GM23338 (cell line): ENCODE measurements around the gene ZFP92. TPM values are rescaled to one million over a fixed set of nuclear protein-coding genes. Genes with fewer than 3 reads are reported as not detected.

ENCODE experiments used
- ATAC-seq: fragments of 200-7000 bp; cut with Tn5 transposase; 3 replicates; pipeline ENCODE4 v1.9.1; 2020
- DNase-seq: peaks from one replicate; pipeline ENCODE4 v3.0.0-alpha.2; 2015; ENCODE audit warnings: low spot score
- H2AFZ ChIP-seq: fragments of 200-600 bp; sonication (generic); 2 replicates; pipeline ENCODE4 v1.8.0; 2016; ENCODE audit warnings: antibody characterized with exemption, mild to moderate bottlenecking, moderate library complexity
- H3F3A ChIP-seq: fragments of 200-600 bp; sonication (generic); replicated peaks from 2 replicates; pipeline ENCODE4 v1.8.0; 2017; ENCODE audit warnings: antibody characterized with exemption, mixed run types, low read depth
- H3K27ac ChIP-seq: fragments of 200-600 bp; sonication (generic); 2 replicates; pipeline ENCODE4 v1.6.1; 2016; ENCODE audit warnings: low read depth
- H3K27me3 ChIP-seq: fragments of 200-600 bp; sonication (generic); 2 replicates; pipeline ENCODE4 v1.8.0; 2016; ENCODE audit warnings: mild to moderate bottlenecking, mixed run types, moderate library complexity; ENCODE audit not compliant: insufficient read depth
- H3K36me3 ChIP-seq: fragments of 200-600 bp; sonication (generic); 2 replicates; pipeline ENCODE4 v1.8.0; 2016; ENCODE audit warnings: mild to moderate bottlenecking; ENCODE audit not compliant: insufficient read depth
- H3K4me1 ChIP-seq: fragments of 200-600 bp; sonication (generic); 2 replicates; pipeline ENCODE4 v1.8.0; 2016; ENCODE audit warnings: mild to moderate bottlenecking, moderate library complexity; ENCODE audit not compliant: insufficient read depth
- H3K4me2 ChIP-seq: fragments of 200-600 bp; sonication (generic); 2 replicates; pipeline ENCODE4 v1.7.1; 2017; ENCODE audit warnings: mixed run types
- H3K4me3 ChIP-seq: fragments of 200-600 bp; sonication (generic); 2 replicates; pipeline ENCODE4 v1.6.1; 2016; ENCODE audit warnings: mixed run types
- H3K79me2 ChIP-seq: fragments of 200-600 bp; sonication (generic); replicated peaks from 2 replicates; pipeline ENCODE4 v1.8.0; 2017; ENCODE audit warnings: mild to moderate bottlenecking; ENCODE audit not compliant: insufficient read depth
- H3K9me2 ChIP-seq: fragments of 200-600 bp; sonication (generic); 2 replicates; pipeline ENCODE4 v1.8.0; 2017; ENCODE audit not compliant: insufficient read depth
- H4K20me1 ChIP-seq: fragments of 200-600 bp; sonication (generic); replicated peaks from 2 replicates; pipeline ENCODE4 v1.8.0; 2017; ENCODE audit warnings: mild to moderate bottlenecking; ENCODE audit not compliant: insufficient read depth
- H3K27ac Mint-ChIP-seq: 2 replicates; pipeline ENCODE4 v1.8.0; 2020; ENCODE audit warnings: inconsistent platforms, mild to moderate bottlenecking, moderate library complexity, mixed read lengths
- H3K27me3 Mint-ChIP-seq: 3 replicates; pipeline ENCODE4 v1.8.0; 2022; ENCODE audit warnings: low read depth, mild to moderate bottlenecking, moderate library complexity, mixed read lengths, inconsistent platforms; ENCODE audit not compliant: insufficient read depth, poor library complexity
- H3K36me3 Mint-ChIP-seq: 3 replicates; pipeline ENCODE4 v1.8.0; 2021; ENCODE audit warnings: low read depth, mild to moderate bottlenecking, inconsistent platforms, moderate library complexity, mixed read lengths
- H3K4me1 Mint-ChIP-seq: 3 replicates; pipeline ENCODE4 v1.8.0; 2020; ENCODE audit warnings: mild to moderate bottlenecking, inconsistent platforms, mixed read lengths
- H3K4me3 Mint-ChIP-seq: 3 replicates; pipeline ENCODE4 v1.8.0; 2021; ENCODE audit warnings: moderate library complexity, mild to moderate bottlenecking, inconsistent platforms, mixed read lengths
- H3K9me3 Mint-ChIP-seq: 3 replicates; pipeline ENCODE4 v1.8.0; 2020; ENCODE audit warnings: moderate library complexity, mild to moderate bottlenecking, inconsistent platforms, mixed read lengths
- CREB1 ChIP-seq: fragments of 250-450 bp; sonication (Bioruptor Pico); IDR thresholded peaks from 2 replicates; pipeline ENCODE4 v1.5.0; 2020; ENCODE audit warnings: low read depth, mild to moderate bottlenecking, moderate library complexity
- EZH2 ChIP-seq: fragments of 200-600 bp; sonication (generic); IDR thresholded peaks from one replicate; pipeline ENCODE4 v1.8.0; 2017; ENCODE audit warnings: antibody characterized with exemption, mild to moderate bottlenecking, low read depth; ENCODE audit not compliant: unreplicated experiment
- EZH2phosphoT487 ChIP-seq: fragments of 200-600 bp; sonication (generic); IDR thresholded peaks from one replicate; pipeline ENCODE4 v1.8.1; 2018; ENCODE audit warnings: antibody characterized with exemption; ENCODE audit not compliant: unreplicated experiment
- JUNB ChIP-seq: IDR thresholded peaks from one replicate; pipeline ENCODE4 v1.6.1; 2016; ENCODE audit warnings: antibody characterized with exemption; ENCODE audit not compliant: unreplicated experiment
- NANOG ChIP-seq: IDR thresholded peaks from 2 replicates; pipeline ENCODE4 v1.6.1; 2016; ENCODE audit warnings: antibody characterized with exemption, borderline replicate concordance
- POLR2AphosphoS5 ChIP-seq: IDR thresholded peaks from 2 replicates; pipeline ENCODE4 v1.6.1; 2016; ENCODE audit warnings: antibody characterized with exemption, low read depth
- STAT1 ChIP-seq: IDR thresholded peaks from one replicate; pipeline ENCODE4 v1.6.1; 2016; ENCODE audit warnings: antibody characterized with exemption; ENCODE audit not compliant: unreplicated experiment
- ZNF114 ChIP-seq: fragments of 250-450 bp; sonication (Bioruptor Pico); IDR thresholded peaks from 2 replicates; pipeline ENCODE4 v1.5.0; 2020; ENCODE audit warnings: mild to moderate bottlenecking, moderate library complexity
- ZNF331 ChIP-seq: fragments of 250-450 bp; sonication (Bioruptor Pico); IDR thresholded peaks from 2 replicates; pipeline ENCODE4 v1.5.0; 2020; ENCODE audit warnings: low read depth, mild to moderate bottlenecking, moderate library complexity
- ZNF462 ChIP-seq: fragments of 250-450 bp; sonication (Bioruptor Pico); IDR thresholded peaks from 2 replicates; pipeline ENCODE4 v1.5.0; 2020; ENCODE audit warnings: mild to moderate bottlenecking, moderate library complexity
- polyA plus RNA-seq: library from polyadenylated mRNA; unstranded; fragments of >200 nt; fragmentation: Nextera tagmentation; extraction: Ambion mirVana; gene quantifications from 2 replicates; pipeline ENCODE4 v1.2.1, GENCODE V29; 2016
- total RNA-seq: library from RNA; depleted of rRNA; stranded (reverse); fragments of >200 nt; shearing (Covaris generic); gene quantifications from 2 replicates; pipeline ENCODE4 v1.2.3, GENCODE V29; 2014
- TF ChIP-seq, protein P1 (sequence below): IDR thresholded peaks from 2 replicates; pipeline ENCODE4 v1.6.1; 2016; ENCODE audit warnings: antibody characterized with exemption
- TF ChIP-seq, protein P2 (sequence below): IDR thresholded peaks from one replicate; pipeline ENCODE4 v1.6.1; 2018; ENCODE audit warnings: antibody characterized with exemption; ENCODE audit not compliant: unreplicated experiment
- TF ChIP-seq, protein P3 (sequence below), 2 experiments: fragments of 200-600 bp in 1 of 2; sonication (generic) in 1 of 2; conservative IDR thresholded peaks; 2 replicates each; pipeline versions ENCODE4 v1.5.1 to v1.6.1; 2016 to 2017; ENCODE audit warnings: antibody characterized with exemption in 2 of 2, low read depth in 2 of 2, mild to moderate bottlenecking in 2 of 2, moderate library complexity in 1 of 2

The ZFP92 gene
- total and polyA plus RNA-seq, 2 experiments from 2014 or later, result 0.05 to 0.52 TPM

DNA sequence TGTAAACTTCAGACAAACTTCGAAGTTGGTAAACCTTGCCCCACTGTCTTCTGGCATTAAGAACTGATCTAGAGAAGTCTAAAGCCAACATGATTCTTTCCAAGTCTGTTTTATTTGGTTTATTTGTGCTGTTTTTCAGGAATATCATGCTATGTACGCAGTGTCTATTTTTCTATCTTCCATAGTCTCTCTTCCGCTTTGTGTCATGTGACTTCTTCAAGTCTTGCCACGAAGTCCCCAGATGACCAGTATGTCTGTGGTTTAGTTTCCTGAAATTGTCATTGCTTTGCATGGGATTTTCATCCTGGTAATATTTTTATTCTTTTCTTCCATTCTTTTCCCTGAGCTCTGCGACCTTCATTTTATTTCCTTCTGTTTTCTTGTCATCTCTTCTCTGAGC is 25.2 kb upstream of the ZFP92 start:
- Histone ChIP-seq H3F3A (no peaks in the 10 kb centered on the region), H3K4me2 (no peak overlapping the region), H3K27me3 (no peaks in the 10 kb centered on the region), H3K36me3 (no peaks in the 10 kb centered on the region), H3K79me2 (no peaks in the 10 kb centered on the region), H3K27ac (no peak overlapping the region), H3K4me1 (no peaks in the 10 kb centered on the region), H2AFZ (no peak overlapping the region), H3K9me2 (no peaks in the 10 kb centered on the region), H3K4me3 (no peak overlapping the region), H4K20me1 (no peaks in the 10 kb centered on the region)
- Mint-ChIP-seq H3K36me3 (no peaks in the 10 kb centered on the region), H3K4me3 (no peak overlapping the region), H3K27ac (no peak overlapping the region), H3K27me3 (no peaks in the 10 kb centered on the region), H3K9me3 (no peaks in the 10 kb centered on the region), H3K4me1 (no peaks in the 10 kb centered on the region)
- TF ChIP-seq EZH2, result no peak
- no peak for TF ChIP-seq ZNF331
- no peak for TF ChIP-seq EZH2phosphoT487
- TF ChIP-seq CREB1, result no peak
- TF ChIP-seq, protein P1, sequence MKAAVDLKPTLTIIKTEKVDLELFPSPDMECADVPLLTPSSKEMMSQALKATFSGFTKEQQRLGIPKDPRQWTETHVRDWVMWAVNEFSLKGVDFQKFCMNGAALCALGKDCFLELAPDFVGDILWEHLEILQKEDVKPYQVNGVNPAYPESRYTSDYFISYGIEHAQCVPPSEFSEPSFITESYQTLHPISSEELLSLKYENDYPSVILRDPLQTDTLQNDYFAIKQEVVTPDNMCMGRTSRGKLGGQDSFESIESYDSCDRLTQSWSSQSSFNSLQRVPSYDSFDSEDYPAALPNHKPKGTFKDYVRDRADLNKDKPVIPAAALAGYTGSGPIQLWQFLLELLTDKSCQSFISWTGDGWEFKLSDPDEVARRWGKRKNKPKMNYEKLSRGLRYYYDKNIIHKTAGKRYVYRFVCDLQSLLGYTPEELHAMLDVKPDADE, result no peak
- TF ChIP-seq, protein P2, sequence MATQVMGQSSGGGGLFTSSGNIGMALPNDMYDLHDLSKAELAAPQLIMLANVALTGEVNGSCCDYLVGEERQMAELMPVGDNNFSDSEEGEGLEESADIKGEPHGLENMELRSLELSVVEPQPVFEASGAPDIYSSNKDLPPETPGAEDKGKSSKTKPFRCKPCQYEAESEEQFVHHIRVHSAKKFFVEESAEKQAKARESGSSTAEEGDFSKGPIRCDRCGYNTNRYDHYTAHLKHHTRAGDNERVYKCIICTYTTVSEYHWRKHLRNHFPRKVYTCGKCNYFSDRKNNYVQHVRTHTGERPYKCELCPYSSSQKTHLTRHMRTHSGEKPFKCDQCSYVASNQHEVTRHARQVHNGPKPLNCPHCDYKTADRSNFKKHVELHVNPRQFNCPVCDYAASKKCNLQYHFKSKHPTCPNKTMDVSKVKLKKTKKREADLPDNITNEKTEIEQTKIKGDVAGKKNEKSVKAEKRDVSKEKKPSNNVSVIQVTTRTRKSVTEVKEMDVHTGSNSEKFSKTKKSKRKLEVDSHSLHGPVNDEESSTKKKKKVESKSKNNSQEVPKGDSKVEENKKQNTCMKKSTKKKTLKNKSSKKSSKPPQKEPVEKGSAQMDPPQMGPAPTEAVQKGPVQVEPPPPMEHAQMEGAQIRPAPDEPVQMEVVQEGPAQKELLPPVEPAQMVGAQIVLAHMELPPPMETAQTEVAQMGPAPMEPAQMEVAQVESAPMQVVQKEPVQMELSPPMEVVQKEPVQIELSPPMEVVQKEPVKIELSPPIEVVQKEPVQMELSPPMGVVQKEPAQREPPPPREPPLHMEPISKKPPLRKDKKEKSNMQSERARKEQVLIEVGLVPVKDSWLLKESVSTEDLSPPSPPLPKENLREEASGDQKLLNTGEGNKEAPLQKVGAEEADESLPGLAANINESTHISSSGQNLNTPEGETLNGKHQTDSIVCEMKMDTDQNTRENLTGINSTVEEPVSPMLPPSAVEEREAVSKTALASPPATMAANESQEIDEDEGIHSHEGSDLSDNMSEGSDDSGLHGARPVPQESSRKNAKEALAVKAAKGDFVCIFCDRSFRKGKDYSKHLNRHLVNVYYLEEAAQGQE, result no peak
- no peak for TF ChIP-seq ZNF462 (CRISPR knock-in tag)
- no peak for TF ChIP-seq POLR2AphosphoS5
- TF ChIP-seq ZNF114 (CRISPR knock-in tag), result no peak
- TF ChIP-seq STAT1, result no peak
- no peak for TF ChIP-seq NANOG
- TF ChIP-seq, protein P3, sequence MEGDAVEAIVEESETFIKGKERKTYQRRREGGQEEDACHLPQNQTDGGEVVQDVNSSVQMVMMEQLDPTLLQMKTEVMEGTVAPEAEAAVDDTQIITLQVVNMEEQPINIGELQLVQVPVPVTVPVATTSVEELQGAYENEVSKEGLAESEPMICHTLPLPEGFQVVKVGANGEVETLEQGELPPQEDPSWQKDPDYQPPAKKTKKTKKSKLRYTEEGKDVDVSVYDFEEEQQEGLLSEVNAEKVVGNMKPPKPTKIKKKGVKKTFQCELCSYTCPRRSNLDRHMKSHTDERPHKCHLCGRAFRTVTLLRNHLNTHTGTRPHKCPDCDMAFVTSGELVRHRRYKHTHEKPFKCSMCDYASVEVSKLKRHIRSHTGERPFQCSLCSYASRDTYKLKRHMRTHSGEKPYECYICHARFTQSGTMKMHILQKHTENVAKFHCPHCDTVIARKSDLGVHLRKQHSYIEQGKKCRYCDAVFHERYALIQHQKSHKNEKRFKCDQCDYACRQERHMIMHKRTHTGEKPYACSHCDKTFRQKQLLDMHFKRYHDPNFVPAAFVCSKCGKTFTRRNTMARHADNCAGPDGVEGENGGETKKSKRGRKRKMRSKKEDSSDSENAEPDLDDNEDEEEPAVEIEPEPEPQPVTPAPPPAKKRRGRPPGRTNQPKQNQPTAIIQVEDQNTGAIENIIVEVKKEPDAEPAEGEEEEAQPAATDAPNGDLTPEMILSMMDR (conservative IDR thresholded peaks at IDR 0.05; ENCODE audit: low read depth in 2 of 2), result no peak
- no peak for TF ChIP-seq JUNB
- ATAC-seq (no peak), DNase-seq (no peak)
